SU-DHL-6 (cell line): ENCODE results near the gene ATP7B.

ENCODE experiments used
- H2AFZ ChIP-seq: fragments of 200-600 bp; sonication (generic); 2 replicates; pipeline ENCODE4 v1.6.1; 2014; ENCODE audit warnings: low read depth, mild to moderate bottlenecking, moderate library complexity, mixed read lengths, antibody characterized with exemption, low read length; ENCODE audit not compliant: severe bottlenecking
- H3F3A ChIP-seq: fragments of 200-600 bp; shearing (Covaris generic); 2 replicates; pipeline ENCODE4 v1.6.0; 2016; ENCODE audit warnings: antibody characterized with exemption, mild to moderate bottlenecking; ENCODE audit not compliant: insufficient read depth
- H3K27ac ChIP-seq: fragments of 200-600 bp; sonication (generic); 2 replicates; pipeline ENCODE4 v1.5.1; 2016; ENCODE audit warnings: low read depth, mild to moderate bottlenecking, low read length, moderate library complexity, mixed read lengths
- H3K27me3 ChIP-seq: fragments of 200-600 bp; sonication (generic), shearing (Covaris generic); 2 replicates; pipeline ENCODE4 v1.6.0; 2014; ENCODE audit warnings: mild to moderate bottlenecking, low read length
- H3K36me3 ChIP-seq: fragments of 200-600 bp; sonication (generic); 2 replicates; pipeline ENCODE4 v1.6.1; 2014; ENCODE audit warnings: mild to moderate bottlenecking, low read length, mixed read lengths
- H3K4me2 ChIP-seq: fragments of 300-600, 200-600 bp; shearing (Covaris generic), sonication (generic); 2 replicates; pipeline ENCODE4 v1.6.0; 2014; ENCODE audit warnings: low read length, low read depth, mild to moderate bottlenecking; ENCODE audit not compliant: poor library complexity, severe bottlenecking
- H3K4me3 ChIP-seq: fragments of 200-600 bp; sonication (generic); 2 replicates; pipeline ENCODE4 v1.5.1; 2014; ENCODE audit warnings: antibody characterized with exemption, low read length, mild to moderate bottlenecking, mixed read lengths; ENCODE audit not compliant: insufficient read depth, poor library complexity, severe bottlenecking
- H3K79me2 ChIP-seq: fragments of 200-600 bp; sonication (generic); 2 replicates; pipeline ENCODE4 v1.6.1; 2014; ENCODE audit warnings: mild to moderate bottlenecking, low read length, moderate library complexity; ENCODE audit not compliant: insufficient read depth
- H3K9ac ChIP-seq: fragments of 200-600 bp; sonication (generic); 2 replicates; pipeline ENCODE4 v1.7.0; 2014; ENCODE audit warnings: mild to moderate bottlenecking, low read length
- H3K9me2 ChIP-seq: fragments of 200-600 bp; sonication (generic); replicated peaks from 2 replicates; pipeline ENCODE4 v1.6.1; 2014; ENCODE audit warnings: low read length; ENCODE audit not compliant: insufficient read depth
- H3K9me3 ChIP-seq: fragments of 200-600 bp; sonication (generic); 2 replicates; pipeline ENCODE4 v1.6.1; 2014; ENCODE audit warnings: low read length, mixed read lengths; ENCODE audit not compliant: insufficient read depth
- H4K20me1 ChIP-seq: fragments of 200-600 bp; sonication (generic); 2 replicates; pipeline ENCODE4 v1.6.1; 2014; ENCODE audit warnings: low read depth, mild to moderate bottlenecking, antibody characterized with exemption, low read length, moderate library complexity, mixed read lengths
- EZH2phosphoT487 ChIP-seq: fragments of 200-600 bp; sonication (generic), shearing (Covaris generic); conservative IDR thresholded peaks from 2 replicates; pipeline ENCODE4 v1.6.1; 2018; ENCODE audit warnings: mild to moderate bottlenecking, antibody characterized with exemption, low read length, moderate library complexity, mixed read lengths
- TF ChIP-seq, protein P1 (sequence below): fragments of 200-600 bp; sonication (generic); IDR thresholded peaks from one replicate; pipeline ENCODE4 v1.5.1; 2017; ENCODE audit warnings: antibody characterized with exemption, mild to moderate bottlenecking, low read length, moderate library complexity; ENCODE audit not compliant: insufficient read depth, poor library complexity, severe bottlenecking

The ATP7B gene

DNA sequence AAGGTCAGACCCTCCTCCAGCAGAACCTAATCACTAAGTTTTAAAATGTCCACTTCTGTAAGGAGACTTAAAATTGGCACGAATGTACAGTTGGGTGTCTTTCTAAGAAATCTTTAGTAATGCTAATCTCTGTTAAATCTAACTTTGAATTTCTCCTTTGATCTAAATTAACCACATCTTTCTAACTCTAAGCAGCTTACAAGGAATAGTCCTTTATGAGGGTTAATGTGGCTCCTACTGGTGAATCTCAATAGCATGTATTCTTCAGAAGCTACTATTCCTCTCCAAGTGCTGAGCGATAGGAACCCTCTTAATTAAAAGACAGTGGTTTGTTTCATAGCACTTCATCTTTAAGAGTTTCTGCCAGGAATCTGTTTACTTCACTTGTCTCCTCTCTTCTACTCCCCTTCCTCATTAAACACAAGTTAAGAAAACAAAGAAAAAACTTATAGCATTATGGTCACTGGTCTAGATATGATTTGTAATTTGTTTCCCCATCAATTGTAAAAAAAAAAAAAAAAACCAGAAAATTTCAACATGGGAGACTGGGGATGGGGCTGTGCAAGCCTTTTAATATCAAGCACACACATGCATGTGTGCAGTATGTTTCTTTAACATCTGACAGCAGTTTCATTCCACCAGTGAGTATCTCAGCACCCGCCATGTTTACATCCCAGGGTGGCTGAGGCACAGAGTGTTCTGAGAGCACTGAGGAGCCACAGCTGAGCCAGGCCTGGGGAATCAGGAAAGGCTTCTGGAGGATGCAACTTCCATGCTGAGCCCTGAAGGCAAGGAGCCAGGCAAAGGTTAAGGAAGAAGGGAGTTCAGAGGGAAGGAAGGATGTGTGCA, 57.7 kb downstream of the ATP7B start:
- TF ChIP-seq EZH2phosphoT487 = no peak
- TF ChIP-seq, protein P1, sequence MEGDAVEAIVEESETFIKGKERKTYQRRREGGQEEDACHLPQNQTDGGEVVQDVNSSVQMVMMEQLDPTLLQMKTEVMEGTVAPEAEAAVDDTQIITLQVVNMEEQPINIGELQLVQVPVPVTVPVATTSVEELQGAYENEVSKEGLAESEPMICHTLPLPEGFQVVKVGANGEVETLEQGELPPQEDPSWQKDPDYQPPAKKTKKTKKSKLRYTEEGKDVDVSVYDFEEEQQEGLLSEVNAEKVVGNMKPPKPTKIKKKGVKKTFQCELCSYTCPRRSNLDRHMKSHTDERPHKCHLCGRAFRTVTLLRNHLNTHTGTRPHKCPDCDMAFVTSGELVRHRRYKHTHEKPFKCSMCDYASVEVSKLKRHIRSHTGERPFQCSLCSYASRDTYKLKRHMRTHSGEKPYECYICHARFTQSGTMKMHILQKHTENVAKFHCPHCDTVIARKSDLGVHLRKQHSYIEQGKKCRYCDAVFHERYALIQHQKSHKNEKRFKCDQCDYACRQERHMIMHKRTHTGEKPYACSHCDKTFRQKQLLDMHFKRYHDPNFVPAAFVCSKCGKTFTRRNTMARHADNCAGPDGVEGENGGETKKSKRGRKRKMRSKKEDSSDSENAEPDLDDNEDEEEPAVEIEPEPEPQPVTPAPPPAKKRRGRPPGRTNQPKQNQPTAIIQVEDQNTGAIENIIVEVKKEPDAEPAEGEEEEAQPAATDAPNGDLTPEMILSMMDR = no peak
- H3K36me3 ChIP-seq = no peaks in the 10 kb centered on the region
- H3K27me3 ChIP-seq = no peaks in the 10 kb centered on the region; the same call in 1 of the 2 replicates
- no peaks in the 10 kb centered on the region for H3K79me2 ChIP-seq
- no peak overlapping the region for H3K27ac ChIP-seq
- H3K9me3 ChIP-seq = no peaks in the 10 kb centered on the region
- H3K4me2 ChIP-seq = no peak overlapping the region
- no peak overlapping the region for H2AFZ ChIP-seq
- no peaks in the 10 kb centered on the region for H3F3A ChIP-seq
- H3K4me3 ChIP-seq = no peak overlapping the region
- no peaks in the 10 kb centered on the region for H4K20me1 ChIP-seq
- H3K9ac ChIP-seq = no peak overlapping the region
- H3K9me2 ChIP-seq = no peaks in the 10 kb centered on the region

DNA sequence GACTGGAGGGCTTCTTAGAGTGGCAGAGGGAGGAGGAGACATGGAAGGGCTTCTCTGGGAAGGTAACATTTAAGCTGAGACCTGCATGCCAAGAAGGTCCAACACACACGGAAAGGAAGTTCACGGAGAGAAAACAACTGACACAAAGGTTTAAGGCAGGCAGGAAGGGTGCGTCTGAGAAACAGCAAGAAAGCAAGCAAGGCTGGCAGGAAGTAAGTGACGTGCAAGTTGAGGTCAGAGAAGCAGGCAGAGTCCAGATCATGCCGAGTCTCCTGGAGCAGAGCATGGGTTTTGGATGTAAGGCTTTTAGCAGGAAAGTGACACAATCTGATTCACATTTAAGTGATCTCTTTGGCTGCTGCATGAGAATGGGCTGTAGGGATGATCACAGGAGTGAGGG, 60.5 kb downstream of the ATP7B start:
- Histone ChIP-seq H3K36me3 (no peaks in the 10 kb centered on the region), H3K27ac (no peak overlapping the region), H3K4me3 (no peak overlapping the region), H3K4me2 (no peak overlapping the region), H3K9ac (no peak overlapping the region), H3K9me2 (no peaks in the 10 kb centered on the region), H2AFZ (no peak overlapping the region), H3K79me2 (no peaks in the 10 kb centered on the region), H4K20me1 (no peaks in the 10 kb centered on the region), H3F3A (no peaks in the 10 kb centered on the region), H3K9me3 (no peaks in the 10 kb centered on the region), H3K27me3 (no peaks in the 10 kb centered on the region; the same call in 1 of the 2 replicates)
- TF ChIP-seq, protein P1 = no peak
- TF ChIP-seq EZH2phosphoT487 = no peak

DNA sequence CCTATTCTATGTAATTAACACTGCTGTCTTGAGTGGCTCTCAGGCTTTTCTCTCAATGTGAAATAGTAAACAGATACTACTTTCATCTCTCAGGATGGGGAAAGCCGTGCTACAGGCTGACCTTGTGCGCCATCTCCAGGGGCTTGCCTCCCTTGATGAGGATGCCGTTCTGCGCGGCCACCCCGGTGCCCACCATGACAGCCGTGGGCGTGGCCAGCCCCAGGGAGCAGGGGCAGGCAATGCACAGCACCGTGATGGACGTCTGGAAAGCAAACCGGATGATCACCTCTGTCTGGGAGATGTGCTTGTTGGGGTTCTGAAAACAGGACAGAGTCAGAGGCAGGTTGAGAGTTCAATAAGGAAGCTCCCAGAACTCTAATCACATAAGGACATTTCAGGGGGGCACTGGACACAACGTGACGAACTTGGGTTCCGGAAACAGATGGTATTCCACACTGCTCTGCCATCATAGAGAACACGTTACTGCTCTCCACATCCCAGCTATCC, 65.0 kb downstream of the ATP7B start:
- H3K9ac ChIP-seq = no peak overlapping the region
- H3K36me3 ChIP-seq = no peaks in the 10 kb centered on the region
- no peaks in the 10 kb centered on the region for H3K79me2 ChIP-seq
- H3F3A ChIP-seq = no peaks in the 10 kb centered on the region
- TF ChIP-seq, protein P1 = no peak
- no peaks in the 10 kb centered on the region for H3K9me3 ChIP-seq
- H4K20me1 ChIP-seq = no peaks in the 10 kb centered on the region
- H3K27ac ChIP-seq = no peak overlapping the region
- H2AFZ ChIP-seq = no peak overlapping the region
- no peaks in the 10 kb centered on the region for H3K9me2 ChIP-seq
- no peak overlapping the region for H3K4me2 ChIP-seq
- H3K27me3 ChIP-seq = no peaks in the 10 kb centered on the region; the same call in 1 of the 2 replicates
- no peak overlapping the region for H3K4me3 ChIP-seq
